ENCODE data around the gene SPRR2F.

GRCh38 chr1:153150846-153151245 lies 37.5 kb upstream of the SPRR2F start, which contains the start of gene SPRR2G:
- no peak for TF ChIP-seq CTCF (IDR thresholded peaks at IDR 0.05)
- TF ChIP-seq EZH2 (IDR thresholded peaks at IDR 0.05; ENCODE audit: borderline replicate concordance, insufficient read depth, low read depth, low read length, poor library complexity, severe bottlenecking): no peak

All from B cell (primary cell).